ENCODE measurements around the gene VPS54.
A peak's percentile ranks its signal among the peaks of the same experiment; 100 is the strongest.

VPS54 gene

DNA sequence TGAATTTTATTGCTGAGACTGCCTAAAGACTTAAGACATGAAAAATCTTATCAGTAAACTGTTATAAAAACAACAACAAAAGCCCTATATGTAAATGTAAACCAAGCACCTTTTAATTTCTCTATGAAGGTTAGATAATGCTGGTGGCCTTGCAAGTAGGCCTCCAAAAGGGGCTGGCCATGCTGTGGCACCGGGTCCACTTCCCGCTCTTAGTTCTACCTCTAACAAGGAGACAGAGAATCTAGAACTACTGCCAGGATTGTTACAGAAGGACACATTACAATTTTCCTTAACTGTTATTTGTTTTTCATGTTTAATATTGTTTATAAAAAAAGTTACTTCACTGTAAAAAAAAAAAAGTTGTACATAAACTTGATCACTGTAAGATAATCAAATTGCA is 128.6 kb downstream of the VPS54 start:
- Histone ChIP-seq H3K27me3 (ENCODE audit: control insufficient read depth in 5 of 5, insufficient read depth in 4 of 5, low read length in 5 of 5) (no peaks in the 10 kb centered on the region), H3K9me3 (ENCODE audit: control insufficient read depth in 5 of 5, low read length in 5 of 5) (no peaks in the 10 kb centered on the region), H3K9ac (ENCODE audit: low read length in 5 of 5) (no peak overlapping the region), H3K36me3 (ENCODE audit: control insufficient read depth in 5 of 5, insufficient read depth in 5 of 5, low read length in 5 of 5) (peaks cover 56 to 91% (median 79%) of the 10 kb centered on the region in 5 donors), H3K4me3 (ENCODE audit: low read depth in 1 of 5, low read length in 5 of 5) (no peak overlapping the region), H3K4me1 (ENCODE audit: control insufficient read depth in 5 of 5, insufficient read depth in 5 of 5, low read length in 5 of 5) (peaks cover 0 to 6% (median 0%) of the 10 kb centered on the region in 5 donors), H3K27ac (ENCODE audit: low read depth, low read length) (peak overlapping the region; percentile 32)

DNA sequence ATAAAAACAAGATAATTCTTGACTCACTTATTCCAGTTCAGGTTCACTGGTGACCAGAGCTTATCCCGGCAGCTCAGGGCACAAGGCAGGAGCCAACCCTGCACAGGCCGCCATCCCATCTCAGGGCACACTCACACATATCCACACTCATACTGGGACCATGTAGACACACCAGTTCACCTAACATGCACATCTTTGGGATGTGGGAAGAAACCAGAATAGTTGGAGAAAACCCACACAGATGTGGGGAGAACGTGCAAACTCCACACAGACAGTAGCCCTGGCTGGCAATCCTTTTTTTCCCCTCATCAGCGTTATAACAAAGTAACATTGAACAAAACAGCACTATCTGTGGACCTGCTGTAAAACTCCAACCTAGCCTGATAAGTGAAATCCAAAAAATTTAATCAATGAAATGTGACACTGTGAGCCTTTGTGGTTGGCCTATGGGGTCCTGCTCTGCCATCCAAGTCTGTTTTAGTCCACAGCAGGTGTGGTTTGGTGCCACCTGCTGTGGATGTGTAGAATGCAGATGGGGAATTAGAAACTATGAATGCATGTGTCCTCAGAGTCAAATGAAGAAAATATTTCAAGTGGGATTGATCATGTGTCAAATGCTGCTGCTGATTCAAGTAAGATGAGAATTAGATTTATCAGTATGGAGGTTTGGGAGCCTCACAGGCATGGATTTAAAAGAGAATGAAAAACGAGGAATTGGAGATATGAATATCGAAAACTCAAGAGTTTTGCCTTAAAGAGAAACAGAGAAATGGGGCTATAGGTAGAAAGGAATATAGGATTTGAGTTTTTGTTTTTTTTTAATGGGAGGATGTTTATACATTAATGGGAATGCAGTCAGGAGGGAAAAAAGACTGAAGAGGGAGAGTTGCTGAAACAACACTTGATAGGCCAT is 130.5 kb downstream of the VPS54 start:
- H3K36me3 ChIP-seq (ENCODE audit: control insufficient read depth in 5 of 5, insufficient read depth in 5 of 5, low read length in 5 of 5): peaks cover 63 to 97% (median 86%) of the 10 kb centered on the region in 5 donors
- H3K27ac ChIP-seq (ENCODE audit: low read depth, low read length): peak overlapping the region; percentile 54
- peaks cover 0 to 6% (median 0%) of the 10 kb centered on the region in 5 donors for H3K4me1 ChIP-seq (ENCODE audit: control insufficient read depth in 5 of 5, insufficient read depth in 5 of 5, low read length in 5 of 5)
- H3K9me3 ChIP-seq (ENCODE audit: control insufficient read depth in 5 of 5, low read length in 5 of 5): no peaks in the 10 kb centered on the region
- H3K4me3 ChIP-seq (ENCODE audit: low read depth in 1 of 5, low read length in 5 of 5): no peak overlapping the region
- H3K27me3 ChIP-seq (ENCODE audit: control insufficient read depth in 5 of 5, insufficient read depth in 4 of 5, low read length in 5 of 5): no peaks in the 10 kb centered on the region
- H3K9ac ChIP-seq (ENCODE audit: low read length in 5 of 5): peak overlapping the region in 1 of 5 donors; percentile 6

DNA sequence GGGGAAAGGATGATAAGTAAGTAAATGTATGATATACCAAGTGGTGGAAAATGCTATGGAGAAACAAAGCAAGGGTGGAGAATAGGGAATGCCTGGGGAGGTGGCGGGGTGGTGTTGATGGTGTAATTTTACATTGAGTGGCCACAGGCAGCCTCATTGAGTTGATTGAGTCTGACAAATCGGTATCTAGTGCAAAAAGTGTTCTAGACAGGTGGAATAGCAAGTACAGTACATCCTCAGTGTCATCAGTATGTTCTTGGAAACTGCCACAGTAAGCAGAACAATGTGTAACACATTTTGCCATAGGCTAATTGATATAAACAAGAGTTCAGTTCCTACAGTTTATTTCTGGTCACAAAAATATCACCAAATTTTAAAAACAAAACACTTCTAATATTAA is 131.2 kb downstream of the VPS54 start:
- Histone ChIP-seq H3K27ac (ENCODE audit: low read depth, low read length) (no peak overlapping the region), H3K4me1 (ENCODE audit: control insufficient read depth in 5 of 5, insufficient read depth in 5 of 5, low read length in 5 of 5) (peaks cover 0 to 6% (median 0%) of the 10 kb centered on the region in 5 donors), H3K27me3 (ENCODE audit: control insufficient read depth in 5 of 5, insufficient read depth in 4 of 5, low read length in 5 of 5) (no peaks in the 10 kb centered on the region), H3K4me3 (ENCODE audit: low read depth in 1 of 5, low read length in 5 of 5) (no peak overlapping the region), H3K36me3 (ENCODE audit: control insufficient read depth in 5 of 5, insufficient read depth in 5 of 5, low read length in 5 of 5) (peaks cover 64 to 97% (median 86%) of the 10 kb centered on the region in 5 donors), H3K9me3 (ENCODE audit: control insufficient read depth in 5 of 5, low read length in 5 of 5) (no peaks in the 10 kb centered on the region), H3K9ac (ENCODE audit: low read length in 5 of 5) (peak overlapping the region in 2 of 5 donors; percentile 6 to 33)

DNA sequence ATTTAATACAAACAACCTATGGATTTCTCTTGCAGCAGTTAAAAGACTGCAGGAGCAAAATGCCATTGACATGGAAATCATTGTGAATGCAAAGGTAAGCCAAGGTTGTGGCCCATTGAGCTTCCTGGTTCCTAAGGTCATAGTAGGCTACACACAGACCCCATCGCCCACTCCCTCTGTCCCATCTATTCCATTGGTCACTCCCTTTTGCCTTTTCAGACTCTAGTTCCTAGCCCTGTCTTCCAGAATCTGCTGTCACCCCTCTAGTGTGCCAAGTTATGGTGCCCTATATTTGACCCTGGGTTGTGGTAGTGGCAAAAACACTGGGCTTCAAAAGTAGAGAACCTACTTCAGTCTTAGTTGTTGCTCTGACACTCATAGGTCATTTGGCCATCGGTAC is 132.8 kb downstream of the VPS54 start:
- H3K4me1 ChIP-seq (ENCODE audit: control insufficient read depth in 5 of 5, insufficient read depth in 5 of 5, low read length in 5 of 5): peaks cover 0 to 9% (median 3%) of the 10 kb centered on the region in 5 donors
- no peaks in the 10 kb centered on the region for H3K9me3 ChIP-seq (ENCODE audit: control insufficient read depth in 5 of 5, low read length in 5 of 5)
- no peak overlapping the region for H3K9ac ChIP-seq (ENCODE audit: low read length in 5 of 5)
- no peak overlapping the region for H3K27ac ChIP-seq (ENCODE audit: low read depth, low read length)
- H3K36me3 ChIP-seq (ENCODE audit: control insufficient read depth in 5 of 5, insufficient read depth in 5 of 5, low read length in 5 of 5): peaks cover 62 to 94% (median 79%) of the 10 kb centered on the region in 5 donors
- no peaks in the 10 kb centered on the region for H3K27me3 ChIP-seq (ENCODE audit: control insufficient read depth in 5 of 5, insufficient read depth in 4 of 5, low read length in 5 of 5)
- H3K4me3 ChIP-seq (ENCODE audit: low read depth in 1 of 5, low read length in 5 of 5): no peak overlapping the region

DNA sequence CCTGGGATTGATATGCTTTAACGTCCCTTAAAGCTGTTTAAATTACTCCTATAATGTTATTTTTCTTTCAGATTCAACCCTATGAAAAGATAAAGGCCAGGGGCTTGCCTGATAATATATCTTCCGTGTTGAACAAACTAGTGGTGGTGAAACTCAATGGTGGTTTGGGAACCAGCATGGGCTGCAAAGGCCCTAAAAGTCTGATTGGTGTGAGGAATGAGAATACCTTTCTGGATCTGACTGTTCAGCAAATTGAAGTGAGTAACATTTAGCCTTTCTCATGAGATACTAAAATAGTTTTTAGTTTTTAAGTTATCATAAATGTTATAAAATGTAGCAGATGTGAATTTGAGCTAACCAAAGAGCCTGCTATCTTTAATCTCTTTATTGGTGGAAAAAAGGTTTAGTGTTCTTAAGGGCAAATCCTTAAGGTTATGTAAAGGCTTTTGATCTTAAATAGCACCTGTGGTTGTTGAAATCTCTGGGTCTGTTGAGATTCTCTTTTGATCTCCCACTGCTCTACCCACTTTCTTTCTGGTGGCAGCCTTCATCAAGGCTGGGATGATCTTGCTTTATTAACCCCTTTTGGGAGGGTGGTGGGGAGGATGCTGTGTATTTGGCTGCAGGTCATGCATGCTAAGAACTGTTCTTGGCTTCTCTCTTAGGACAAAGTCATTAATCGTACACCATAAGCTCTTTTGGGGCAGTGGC is 136.7 kb downstream of the VPS54 start:
- Histone ChIP-seq H3K27me3 (ENCODE audit: control insufficient read depth in 5 of 5, insufficient read depth in 4 of 5, low read length in 5 of 5) (no peaks in the 10 kb centered on the region), H3K27ac (ENCODE audit: low read depth, low read length) (peak overlapping the region; percentile 34), H3K9me3 (ENCODE audit: control insufficient read depth in 5 of 5, low read length in 5 of 5) (no peaks in the 10 kb centered on the region), H3K9ac (ENCODE audit: low read length in 5 of 5) (no peak overlapping the region), H3K4me1 (ENCODE audit: control insufficient read depth in 5 of 5, insufficient read depth in 5 of 5, low read length in 5 of 5) (peaks cover 0 to 10% (median 4%) of the 10 kb centered on the region in 5 donors), H3K36me3 (ENCODE audit: control insufficient read depth in 5 of 5, insufficient read depth in 5 of 5, low read length in 5 of 5) (peaks cover 45 to 73% (median 62%) of the 10 kb centered on the region in 5 donors), H3K4me3 (ENCODE audit: low read depth in 1 of 5, low read length in 5 of 5) (no peak overlapping the region)

DNA sequence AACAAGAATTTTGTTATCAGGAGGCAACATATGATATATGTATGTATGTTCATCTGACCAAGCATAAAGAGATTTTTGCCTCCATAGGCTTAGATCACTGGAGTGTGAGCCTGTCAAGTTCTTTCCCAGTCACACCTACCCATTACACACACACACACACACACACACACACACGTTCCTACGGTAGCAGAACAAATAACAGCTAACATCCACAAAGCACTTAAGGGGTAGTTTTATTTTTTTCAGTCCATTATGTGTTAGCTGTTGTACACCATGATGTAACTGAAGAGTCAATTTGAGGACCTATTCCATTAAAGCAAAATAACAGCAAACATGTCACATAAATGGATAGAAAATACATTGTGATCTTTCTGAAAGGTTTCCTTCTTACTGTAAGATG is 138.0 kb downstream of the VPS54 start:
- Histone ChIP-seq H3K27me3 (ENCODE audit: control insufficient read depth in 5 of 5, insufficient read depth in 4 of 5, low read length in 5 of 5) (no peaks in the 10 kb centered on the region), H3K9ac (ENCODE audit: low read length in 5 of 5) (no peak overlapping the region), H3K27ac (ENCODE audit: low read depth, low read length) (no peak overlapping the region), H3K36me3 (ENCODE audit: control insufficient read depth in 5 of 5, insufficient read depth in 5 of 5, low read length in 5 of 5) (peaks cover 35 to 65% (median 55%) of the 10 kb centered on the region in 5 donors), H3K9me3 (ENCODE audit: control insufficient read depth in 5 of 5, low read length in 5 of 5) (no peaks in the 10 kb centered on the region), H3K4me3 (ENCODE audit: low read depth in 1 of 5, low read length in 5 of 5) (no peak overlapping the region), H3K4me1 (ENCODE audit: control insufficient read depth in 5 of 5, insufficient read depth in 5 of 5, low read length in 5 of 5) (peaks cover 0 to 10% (median 5%) of the 10 kb centered on the region in 5 donors)

DNA sequence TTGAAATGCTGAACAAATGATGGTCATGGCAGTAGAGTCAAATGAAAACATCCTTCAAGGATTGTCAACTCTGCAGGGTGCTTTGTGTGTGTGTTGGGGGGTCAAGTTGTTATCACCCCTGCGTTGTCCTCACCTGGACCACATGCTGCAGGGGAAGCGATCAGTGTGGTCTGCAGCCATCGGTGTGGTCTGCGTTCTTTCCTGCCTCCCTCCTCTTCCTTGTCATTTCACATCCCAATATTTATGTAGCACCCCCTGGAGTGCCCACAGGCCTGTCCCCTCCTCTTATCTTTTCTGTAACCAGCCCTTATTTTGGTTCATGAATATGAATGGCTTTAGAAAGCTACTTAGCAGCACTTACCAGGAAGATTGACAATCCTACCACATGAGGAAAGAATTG is 138.6 kb downstream of the VPS54 start:
- peaks cover 36 to 65% (median 49%) of the 10 kb centered on the region in 5 donors for H3K36me3 ChIP-seq (ENCODE audit: control insufficient read depth in 5 of 5, insufficient read depth in 5 of 5, low read length in 5 of 5)
- H3K4me3 ChIP-seq (ENCODE audit: low read depth in 1 of 5, low read length in 5 of 5): no peak overlapping the region
- H3K27me3 ChIP-seq (ENCODE audit: control insufficient read depth in 5 of 5, insufficient read depth in 4 of 5, low read length in 5 of 5): no peaks in the 10 kb centered on the region
- H3K27ac ChIP-seq (ENCODE audit: low read depth, low read length): no peak overlapping the region
- H3K9ac ChIP-seq (ENCODE audit: low read length in 5 of 5): no peak overlapping the region
- peaks cover 0 to 15% (median 9%) of the 10 kb centered on the region in 5 donors for H3K4me1 ChIP-seq (ENCODE audit: control insufficient read depth in 5 of 5, insufficient read depth in 5 of 5, low read length in 5 of 5)
- H3K9me3 ChIP-seq (ENCODE audit: control insufficient read depth in 5 of 5, low read length in 5 of 5): no peaks in the 10 kb centered on the region

DNA sequence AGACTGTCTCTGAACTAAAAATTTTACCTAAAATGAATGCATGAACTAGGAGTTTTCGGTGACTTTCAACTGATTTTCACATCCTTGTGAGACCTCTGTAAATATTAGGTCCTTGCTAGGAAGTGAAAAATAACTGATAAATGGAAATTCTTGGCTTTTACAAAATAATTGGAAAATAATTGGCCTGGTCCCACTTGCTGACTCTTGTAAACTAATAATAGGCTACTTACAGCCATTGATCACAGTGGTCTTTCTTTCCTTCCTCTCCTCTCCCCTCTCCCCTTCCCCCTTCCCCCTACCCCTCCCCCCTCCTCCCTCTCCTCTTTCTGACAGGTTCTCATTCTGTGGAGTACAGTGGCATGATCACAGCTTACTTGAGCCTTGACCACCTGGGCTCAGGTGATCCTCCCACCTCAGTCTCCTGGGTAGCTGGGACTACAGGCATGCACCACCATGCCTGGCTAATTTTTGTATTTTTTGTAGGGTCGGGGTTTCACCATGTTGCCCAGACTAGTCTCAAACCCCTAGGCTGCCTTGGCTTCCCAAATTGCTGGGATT is 139.3 kb downstream of the VPS54 start:
- no peak overlapping the region for H3K4me3 ChIP-seq (ENCODE audit: low read depth in 1 of 5, low read length in 5 of 5)
- H3K9me3 ChIP-seq (ENCODE audit: control insufficient read depth in 5 of 5, low read length in 5 of 5): no peaks in the 10 kb centered on the region
- peaks cover 31 to 58% (median 42%) of the 10 kb centered on the region in 5 donors for H3K36me3 ChIP-seq (ENCODE audit: control insufficient read depth in 5 of 5, insufficient read depth in 5 of 5, low read length in 5 of 5)
- H3K27ac ChIP-seq (ENCODE audit: low read depth, low read length): no peak overlapping the region
- no peaks in the 10 kb centered on the region for H3K27me3 ChIP-seq (ENCODE audit: control insufficient read depth in 5 of 5, insufficient read depth in 4 of 5, low read length in 5 of 5)
- H3K4me1 ChIP-seq (ENCODE audit: control insufficient read depth in 5 of 5, insufficient read depth in 5 of 5, low read length in 5 of 5): peaks cover 0 to 22% (median 15%) of the 10 kb centered on the region in 5 donors
- H3K9ac ChIP-seq (ENCODE audit: low read length in 5 of 5): no peak overlapping the region

DNA sequence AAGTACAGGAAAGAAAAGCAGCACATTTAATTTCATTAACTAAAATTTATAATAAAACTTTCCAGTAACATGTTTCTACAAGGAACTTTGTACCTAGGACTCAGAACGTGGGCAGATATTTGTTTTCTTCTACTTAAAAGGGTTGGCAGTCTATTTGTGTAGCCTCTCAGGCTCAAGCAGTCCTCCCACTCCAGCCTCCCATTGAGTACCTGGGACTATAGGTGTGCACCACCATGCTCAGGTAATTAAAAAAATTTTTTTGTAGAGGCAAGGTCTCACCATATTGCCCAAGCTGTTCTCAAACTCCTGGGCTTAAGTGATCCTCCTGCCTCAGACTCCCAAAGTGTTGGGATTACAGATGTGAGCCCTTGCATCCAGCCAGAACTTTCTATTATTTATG is 140.7 kb downstream of the VPS54 start:
- Histone ChIP-seq H3K36me3 (ENCODE audit: control insufficient read depth in 5 of 5, insufficient read depth in 5 of 5, low read length in 5 of 5) (peaks cover 31 to 55% (median 37%) of the 10 kb centered on the region in 5 donors), H3K27me3 (ENCODE audit: control insufficient read depth in 5 of 5, insufficient read depth in 4 of 5, low read length in 5 of 5) (no peaks in the 10 kb centered on the region), H3K9ac (ENCODE audit: low read length in 5 of 5) (no peak overlapping the region), H3K4me3 (ENCODE audit: low read depth in 1 of 5, low read length in 5 of 5) (no peak overlapping the region), H3K27ac (ENCODE audit: low read depth, low read length) (no peak overlapping the region), H3K9me3 (ENCODE audit: control insufficient read depth in 5 of 5, low read length in 5 of 5) (no peaks in the 10 kb centered on the region), H3K4me1 (ENCODE audit: control insufficient read depth in 5 of 5, insufficient read depth in 5 of 5, low read length in 5 of 5) (peaks cover 0 to 36% (median 23%) of the 10 kb centered on the region in 5 donors)
